WI38 (cell line): ENCODE measurements around the gene ERN1.
"Not testable (repeated sequence)": the region's sequence is repeated elsewhere in the genome, so short reads cannot be mapped to it uniquely, and the experiment has no call there.

Experiments used
- H3K4me3 ChIP-seq: 2 replicates; pipeline ENCODE4 v1.5.1; 2011; ENCODE audit warnings: low read depth, mild to moderate bottlenecking, control low read depth, low read length
- CTCF ChIP-seq: IDR thresholded peaks from 2 replicates; pipeline ENCODE4 v1.5.1; 2012; ENCODE audit warnings: low read depth, mild to moderate bottlenecking, control low read depth, low read length

Gene ERN1

GRCh38 chr17:64172510-64172909 lies 42.6 kb upstream of the ERN1 start:
- TF ChIP-seq CTCF = no peak
- H3K4me3 ChIP-seq = no peak overlapping the region

DNA sequence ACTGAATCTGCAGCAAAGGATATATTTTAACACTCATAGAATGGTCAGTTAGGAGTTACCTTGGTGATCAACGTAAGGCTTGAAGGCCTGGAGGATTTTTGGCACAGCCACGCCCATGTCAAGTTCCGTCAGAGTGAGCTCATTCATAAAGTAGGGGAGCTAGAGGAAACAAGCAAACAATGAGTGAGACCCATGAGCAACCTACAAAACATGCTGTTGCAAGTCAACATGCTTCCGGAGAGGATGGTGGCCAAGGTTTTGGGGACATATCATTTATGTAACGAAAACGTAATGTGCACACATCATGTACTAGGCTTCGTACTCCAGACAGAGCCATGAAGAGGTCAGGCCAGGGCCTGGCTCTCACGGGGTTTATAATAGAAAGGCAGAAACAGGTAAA lies 41.1 kb upstream of the ERN1 start:
- TF ChIP-seq CTCF = no peak
- H3K4me3 ChIP-seq = no peak overlapping the region

DNA sequence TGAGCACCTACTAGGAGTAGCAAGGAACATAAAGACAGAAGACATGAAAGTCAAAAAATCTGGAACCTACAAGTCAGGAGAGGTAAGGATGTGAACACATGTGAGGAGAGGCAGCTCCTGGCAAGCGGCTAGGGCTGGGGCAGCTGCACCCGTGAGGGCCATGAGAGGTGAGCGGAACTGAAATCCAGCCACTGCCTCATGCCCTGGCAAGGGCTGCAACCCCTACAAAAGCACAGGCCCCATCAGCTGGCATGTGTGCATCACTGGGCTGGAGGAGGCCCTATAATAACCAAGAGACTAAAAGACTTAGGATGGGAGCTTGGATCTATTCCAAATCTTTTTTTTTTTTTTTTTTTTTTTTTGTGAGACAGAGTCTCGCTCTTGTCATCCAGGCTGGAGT lies 40.3 kb upstream of the ERN1 start:
- H3K4me3 ChIP-seq = no peak overlapping the region
- no peak for TF ChIP-seq CTCF

DNA sequence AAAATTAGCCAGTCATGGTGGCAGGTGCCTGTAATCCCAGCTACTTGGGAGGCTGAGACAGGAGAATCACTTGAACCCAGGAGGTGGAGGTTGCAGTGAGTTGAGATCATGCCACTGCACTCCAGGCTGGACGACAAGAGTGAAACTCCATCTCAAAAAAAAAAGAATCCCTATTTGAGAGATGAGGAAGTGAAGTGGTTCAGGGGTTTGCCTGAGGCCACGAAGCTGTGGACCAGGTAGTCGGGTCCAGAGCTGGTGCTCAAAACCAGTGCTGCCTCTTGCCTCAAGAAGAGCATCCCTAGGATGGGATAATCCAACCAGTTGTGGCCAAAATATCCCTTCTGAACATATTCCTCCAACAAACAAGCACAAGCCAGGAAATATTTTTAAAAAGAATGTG lies 37.7 kb upstream of the ERN1 start:
- H3K4me3 ChIP-seq = not testable (repeated sequence)

- no peak overlapping the region for H3K4me3 ChIP-seq
- TF ChIP-seq CTCF = no peak
These were observed 36.9 kb upstream of the ERN1 start for GRCh38 chr17:64166876-64167275.

DNA sequence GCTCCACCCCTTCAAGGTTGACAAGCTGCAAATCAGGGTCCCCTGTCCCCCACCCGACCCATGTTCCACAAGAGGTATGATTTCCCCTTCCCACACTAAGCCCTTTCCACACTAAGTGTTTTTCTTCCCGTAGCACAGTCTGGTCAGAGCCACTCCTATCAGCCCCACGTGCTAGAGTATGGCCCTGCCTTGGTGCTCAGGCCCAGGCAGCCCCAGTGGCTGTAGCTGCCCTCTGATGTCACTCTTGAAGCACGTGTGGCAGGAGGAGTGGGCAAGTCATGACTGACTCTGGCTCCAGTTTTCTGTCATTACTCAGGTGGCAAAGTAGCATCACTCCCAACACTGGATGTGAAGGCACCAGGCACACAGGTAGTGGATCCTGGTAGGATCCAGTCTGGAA lies 35.4 kb upstream of the ERN1 start:
- H3K4me3 ChIP-seq = no peak overlapping the region
- no peak for TF ChIP-seq CTCF

DNA sequence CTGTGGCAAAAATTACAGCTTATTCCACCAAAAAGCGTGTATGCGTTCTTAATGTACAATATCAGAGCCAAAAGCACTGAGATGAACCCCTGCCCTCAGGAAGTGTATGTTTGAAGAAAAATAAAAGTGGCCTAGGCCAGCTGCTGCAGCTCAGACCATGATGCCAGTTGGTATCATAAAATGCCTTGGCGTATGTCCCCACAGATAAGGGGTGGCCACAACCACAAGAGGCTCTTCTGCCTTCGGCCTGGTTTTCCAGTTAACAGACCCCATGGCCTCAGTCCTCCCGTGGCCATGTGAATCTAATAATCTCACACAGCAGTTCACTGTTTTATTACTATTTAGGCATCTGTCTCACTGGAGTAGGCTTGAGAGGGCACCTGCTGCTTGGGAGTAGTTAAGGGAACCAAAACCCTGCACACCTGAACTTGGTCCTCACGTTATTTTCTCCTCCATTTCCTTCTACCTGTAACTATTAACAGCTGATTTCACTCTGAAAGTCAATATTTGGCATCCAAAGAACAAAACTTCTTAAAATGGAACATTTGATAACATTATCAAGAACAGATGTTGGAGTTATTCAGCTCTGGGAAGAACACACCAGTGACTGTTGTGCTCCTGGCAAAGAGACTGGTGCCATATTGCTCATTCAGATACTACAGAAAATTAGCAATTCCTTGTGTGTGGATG lies 34.8 kb upstream of the ERN1 start:
- H3K4me3 ChIP-seq = no peak overlapping the region
- no peak for TF ChIP-seq CTCF

DNA sequence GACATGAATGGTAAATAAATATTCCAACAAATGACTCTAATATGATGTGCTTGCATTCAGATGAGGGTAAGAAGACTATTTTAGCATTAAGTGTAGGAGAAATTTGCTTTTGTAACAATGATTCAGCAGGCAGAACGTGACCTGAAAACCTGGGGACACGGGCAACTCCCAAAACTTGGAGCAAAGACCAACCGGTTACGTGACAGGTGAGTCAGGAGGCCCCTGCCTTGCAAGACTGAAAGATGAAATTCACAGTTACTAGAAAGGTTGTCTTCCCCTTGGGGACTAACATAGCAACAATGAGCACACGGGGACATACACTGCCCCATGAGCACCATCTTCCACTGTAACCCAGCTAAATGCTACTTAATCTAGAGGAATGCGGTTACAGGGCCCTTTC lies 33.5 kb upstream of the ERN1 start:
- no peak for TF ChIP-seq CTCF
- H3K4me3 ChIP-seq = no peak overlapping the region
